CD4-positive, alpha-beta T cell treated with Interleukin-15 for 4 hours (primary cell): ENCODE measurements around the gene SBF2.

Experiments used
- DNase-seq: peaks from one replicate; pipeline ENCODE4 v3.0.0-alpha.2; 2020; ENCODE audit warnings: low spot score

Gene SBF2

GRCh38 chr11:9896902-9897301, 397.1 kb downstream of the SBF2 start:
- no peak for DNase-seq

- DNase-seq = no peak
These were observed 399.0 kb downstream of the SBF2 start for GRCh38 chr11:9895006-9895405.

- no peak for DNase-seq
These were observed 400.5 kb downstream of the SBF2 start for GRCh38 chr11:9893474-9893873.

DNA sequence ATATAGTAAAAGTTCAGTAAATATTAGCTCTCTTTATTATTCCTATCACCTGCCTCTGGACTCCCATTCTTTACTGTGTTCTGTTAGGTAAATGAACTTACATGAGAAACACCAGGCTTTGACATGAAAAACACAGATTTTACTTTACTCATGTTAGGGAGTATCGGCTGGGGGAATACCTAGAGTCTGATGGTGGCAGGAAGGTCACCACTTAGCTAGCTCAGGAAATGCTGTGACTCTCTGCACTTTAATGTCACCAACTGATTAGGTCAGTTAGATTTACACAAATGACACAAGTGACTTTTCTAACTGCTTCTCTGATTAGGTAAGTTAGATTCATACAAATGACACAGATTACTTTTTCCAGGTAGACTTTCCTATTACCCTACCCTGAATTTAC, 405.1 kb downstream of the SBF2 start:
- no peak for DNase-seq

DNA sequence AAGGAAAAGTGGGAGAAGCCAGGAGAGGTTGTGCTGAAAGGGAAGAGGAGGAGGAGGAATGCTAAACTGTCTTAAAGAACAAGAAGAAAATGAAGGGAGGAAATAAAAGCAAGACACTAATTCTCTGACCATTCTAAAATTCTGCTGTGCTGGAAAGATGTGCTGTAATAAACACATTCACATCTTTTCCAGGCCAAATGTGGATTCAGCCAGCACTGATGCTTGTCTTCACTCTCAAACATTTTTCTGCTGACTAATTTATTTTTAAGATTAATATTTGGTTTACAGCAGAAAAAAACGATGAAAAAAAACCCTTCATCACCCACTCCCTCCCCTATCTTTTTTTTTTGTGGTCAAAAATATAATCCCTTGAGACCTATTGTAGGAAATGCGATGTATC, 406.5 kb downstream of the SBF2 start:
- no peak for DNase-seq

GRCh38 chr11:9886595-9886994, 407.4 kb downstream of the SBF2 start:
- DNase-seq = no peak

DNA sequence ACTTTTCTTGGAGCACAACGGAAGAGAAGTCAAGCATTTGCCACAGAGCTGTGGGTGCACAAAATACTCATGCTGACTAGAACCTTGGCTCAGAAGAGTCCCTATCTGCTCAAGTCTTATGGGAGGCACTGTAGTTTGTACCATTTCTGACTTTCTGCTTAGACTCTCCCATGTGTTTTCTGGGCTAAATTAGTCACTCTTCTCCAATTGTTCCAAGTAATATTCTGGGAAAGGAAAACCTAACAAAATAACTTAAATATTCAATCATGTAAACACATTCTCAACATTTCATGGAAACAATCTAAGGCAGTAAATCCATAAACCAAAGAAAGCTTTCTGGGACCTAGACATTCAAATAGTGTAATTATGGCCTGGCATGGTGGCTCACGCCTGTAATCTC, 409.4 kb downstream of the SBF2 start:
- no peak for DNase-seq

DNA sequence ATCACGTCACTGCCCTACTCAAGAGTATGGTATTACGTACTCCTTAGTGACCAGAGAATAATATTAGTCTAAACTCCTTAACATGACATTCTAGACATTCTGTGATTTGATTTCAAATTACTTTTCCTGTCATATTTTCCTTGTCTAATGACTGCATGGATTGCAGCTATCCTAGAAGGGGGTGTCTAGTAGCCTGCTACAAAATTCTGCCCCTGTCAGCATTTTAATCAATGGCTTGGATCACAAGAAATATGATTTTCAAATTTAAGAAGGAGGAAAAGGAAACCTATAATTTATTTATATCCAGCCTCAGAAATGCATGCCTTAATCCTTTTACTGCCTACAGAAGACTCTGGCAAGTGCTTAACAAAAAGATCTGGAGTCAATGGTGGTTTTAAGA, 413.4 kb downstream of the SBF2 start:
- no peak for DNase-seq

GRCh38 chr11:9878936-9879335, 415.1 kb downstream of the SBF2 start:
- no peak for DNase-seq

DNA sequence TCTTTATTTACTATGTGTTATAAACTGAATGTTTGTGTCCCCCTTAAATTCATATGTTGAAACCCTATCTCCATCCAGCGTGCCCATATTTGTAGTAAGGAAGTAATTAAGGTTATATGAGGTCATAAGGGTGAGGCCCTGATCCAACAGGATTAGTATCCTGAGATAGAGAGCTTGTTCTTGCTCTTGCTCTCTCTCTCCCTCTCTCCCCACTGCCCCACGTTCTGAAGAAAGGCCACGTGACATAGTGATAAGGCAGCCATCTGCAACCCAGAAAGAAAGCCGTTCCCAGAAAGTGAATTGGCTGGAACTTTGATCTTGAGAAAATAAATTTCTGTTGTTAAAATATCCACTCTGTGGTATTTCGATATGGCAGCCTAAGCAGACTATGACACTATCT, 417.7 kb downstream of the SBF2 start:
- no peak for DNase-seq

DNA sequence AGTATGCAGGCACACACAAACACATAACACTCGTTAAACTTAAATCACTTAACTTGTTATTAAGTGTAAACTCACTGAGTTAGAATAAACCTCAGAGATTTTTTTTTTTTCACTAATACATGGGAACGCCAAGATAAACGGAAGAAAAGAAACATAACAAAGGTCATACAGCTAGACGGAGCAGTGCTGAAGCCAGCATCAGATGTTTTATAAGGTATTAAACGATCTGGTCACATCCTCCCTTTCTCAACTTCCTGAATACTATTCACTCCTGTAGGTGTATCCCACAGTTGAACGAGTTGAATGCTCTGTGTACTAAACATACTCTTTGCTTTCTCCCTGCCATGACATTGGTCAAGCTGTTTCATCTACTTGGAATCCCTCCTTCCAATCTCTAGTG, 418.2 kb downstream of the SBF2 start:
- DNase-seq = no peak

GRCh38 chr11:9875399-9875798, 418.6 kb downstream of the SBF2 start:
- DNase-seq = no peak

GRCh38 chr11:9874466-9874865, 419.6 kb downstream of the SBF2 start:
- DNase-seq = no peak

DNA sequence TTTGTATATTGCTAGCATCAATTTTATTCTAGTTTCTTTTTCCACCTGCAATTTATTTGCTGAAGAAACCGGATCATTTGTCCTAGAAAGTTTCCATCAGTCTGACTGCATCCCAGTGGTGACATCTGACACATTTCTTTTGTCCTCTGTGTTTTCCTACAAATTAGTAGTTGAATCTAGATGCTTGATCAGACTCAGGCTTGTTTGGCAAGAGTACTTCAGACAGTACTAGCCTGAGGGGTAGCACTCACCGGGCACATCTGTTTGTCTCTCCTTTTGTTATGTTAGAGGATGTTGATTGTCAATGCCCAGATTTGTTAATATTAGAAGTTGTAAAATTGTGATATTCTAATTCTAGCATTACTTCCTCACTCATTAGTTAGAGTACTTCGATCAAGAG, 425.4 kb downstream of the SBF2 start:
- no peak for DNase-seq

- DNase-seq = no peak
These were observed 431.0 kb downstream of the SBF2 start for GRCh38 chr11:9862981-9863380.

GRCh38 chr11:9861860-9862725, 431.9 kb downstream of the SBF2 start:
- DNase-seq = peak; percentile 45

DNA sequence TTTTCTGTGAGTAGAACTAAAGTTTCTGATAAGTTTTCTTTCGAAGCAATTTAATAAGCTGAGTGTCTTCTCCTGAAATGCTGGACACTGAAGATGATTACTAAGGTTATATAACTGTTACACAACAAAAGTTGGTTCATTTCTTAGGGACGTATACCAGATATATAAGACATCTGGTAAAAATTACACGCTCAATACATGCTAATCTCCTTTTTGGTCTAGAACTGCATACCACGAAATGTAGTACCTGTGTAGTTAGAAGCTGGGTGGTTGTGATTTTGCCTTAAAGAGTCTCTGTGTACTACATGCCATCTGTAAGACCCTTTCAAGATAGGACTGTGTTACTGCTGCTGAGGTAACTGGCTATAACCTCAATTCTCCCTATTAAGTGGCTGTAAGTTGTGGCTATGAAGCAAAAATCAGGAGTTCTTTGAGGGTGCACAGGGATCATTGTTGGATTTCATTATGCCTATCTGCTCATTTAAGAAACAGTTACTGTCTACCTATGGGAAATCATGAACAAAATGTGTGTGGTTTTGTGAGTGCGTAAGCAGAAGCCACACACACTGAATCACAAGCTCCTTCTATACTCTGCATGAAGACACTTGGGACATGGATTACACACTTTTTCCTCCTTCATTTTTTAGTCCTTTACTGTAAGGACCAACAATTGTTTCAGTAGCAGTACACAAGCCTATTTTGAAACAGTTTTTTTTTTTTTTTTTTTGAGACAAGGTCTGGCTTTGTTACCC, 434.3 kb downstream of the SBF2 start:
- no peak for DNase-seq

DNA sequence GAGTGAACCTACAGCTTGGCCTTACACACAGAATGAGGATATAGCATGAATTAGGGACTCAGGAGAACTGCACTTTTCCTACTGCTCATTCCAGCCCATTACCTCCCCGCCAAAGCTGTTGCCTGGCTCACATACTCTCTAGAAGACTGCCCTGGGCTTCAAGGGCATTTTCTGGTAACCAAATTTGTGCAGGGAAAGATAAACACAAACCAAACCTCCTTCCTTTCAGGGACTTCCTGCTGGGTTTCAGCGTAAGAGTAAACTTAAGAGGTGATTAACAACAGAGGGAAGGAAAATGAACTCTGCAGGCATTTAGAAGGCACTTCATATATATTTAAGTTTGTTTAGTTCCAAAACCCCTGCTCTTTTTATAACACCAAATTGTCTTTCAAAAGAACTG, 435.2 kb downstream of the SBF2 start:
- no peak for DNase-seq

DNA sequence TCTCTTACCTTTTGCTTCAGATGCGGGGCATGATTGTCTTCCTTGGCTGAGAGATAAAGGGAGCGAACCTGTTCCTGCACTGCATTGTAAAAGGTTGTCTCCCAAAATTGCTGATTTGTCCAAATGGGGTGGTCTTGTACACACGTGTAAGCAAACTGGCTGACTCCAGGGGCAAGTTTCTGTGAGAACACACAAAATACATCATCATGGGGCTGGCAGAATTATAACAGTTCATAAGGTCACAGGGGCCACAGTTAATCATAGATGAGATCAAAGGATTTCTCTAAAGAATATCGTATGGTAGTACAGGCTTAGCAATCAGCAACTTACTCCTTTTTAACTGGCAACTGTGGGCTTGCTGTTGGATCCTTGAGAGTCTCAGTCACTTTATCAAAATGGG, 435.8 kb downstream of the SBF2 start:
- no peak for DNase-seq

DNA sequence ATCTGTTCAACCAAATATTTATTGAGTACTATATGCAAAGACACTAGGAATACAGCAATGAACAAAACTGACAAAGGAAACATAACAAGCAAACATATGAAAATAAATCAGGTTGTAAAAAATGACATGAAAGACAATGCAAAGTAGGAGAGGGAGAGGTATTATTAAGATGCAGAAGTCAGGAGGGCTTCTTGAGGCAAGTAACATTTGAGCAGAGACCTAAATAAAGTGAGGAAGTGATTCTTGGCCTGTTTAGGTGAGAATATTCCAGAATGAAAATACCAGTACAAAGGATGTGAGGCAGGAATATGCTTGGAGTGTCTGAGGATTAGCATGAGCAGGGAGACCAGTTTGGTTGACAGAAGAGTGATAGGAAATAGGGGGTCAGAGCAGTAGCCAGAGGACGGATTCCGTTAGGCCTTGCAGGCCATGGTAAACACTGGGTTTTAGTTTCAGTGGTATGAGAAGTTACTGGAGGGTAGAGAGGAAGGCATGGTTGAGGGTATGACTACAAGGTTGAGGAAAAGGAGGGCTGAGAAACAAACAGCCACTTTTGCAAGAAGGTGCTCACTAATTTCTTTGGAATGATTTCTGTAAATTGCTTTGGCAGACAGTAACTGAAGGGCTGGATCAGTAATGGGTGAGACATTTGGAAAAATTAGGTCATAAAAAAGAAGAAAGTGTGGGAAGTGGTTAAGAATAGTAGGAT, 438.3 kb downstream of the SBF2 start:
- DNase-seq = no peak

DNA sequence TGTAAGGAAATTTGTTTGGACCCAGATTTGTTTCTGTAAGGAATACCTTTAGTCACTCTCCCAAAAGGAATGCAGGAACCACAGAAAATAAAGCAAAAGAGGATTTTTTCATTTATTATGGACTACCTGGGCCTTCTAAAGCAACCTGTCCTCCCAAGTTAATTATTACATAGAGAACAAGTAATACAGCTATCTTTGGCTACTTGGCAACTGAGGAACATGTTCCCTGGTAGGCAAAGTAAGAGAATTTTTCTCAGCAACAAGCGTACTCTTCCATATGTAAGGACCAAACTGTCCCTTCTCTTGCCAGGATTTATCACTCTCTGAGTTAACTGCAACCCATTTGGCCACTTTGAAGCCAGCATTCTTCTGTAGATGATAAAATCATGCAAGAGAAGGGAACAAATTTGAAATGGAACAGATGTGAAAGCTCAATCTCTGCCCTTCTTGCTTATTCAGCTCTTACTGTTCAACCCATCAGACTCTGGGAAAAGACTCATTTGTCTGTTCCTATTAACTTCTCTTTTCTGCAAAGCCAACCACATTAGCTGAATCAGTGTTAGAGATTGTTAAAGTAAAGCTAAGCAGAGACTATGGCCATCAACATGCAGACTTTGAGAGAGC, 440.0 kb downstream of the SBF2 start:
- DNase-seq = no peak

GRCh38 chr11:9852465-9852864, 441.6 kb downstream of the SBF2 start:
- no peak for DNase-seq
